ENCODE data around the gene WNT5B.

DNA sequence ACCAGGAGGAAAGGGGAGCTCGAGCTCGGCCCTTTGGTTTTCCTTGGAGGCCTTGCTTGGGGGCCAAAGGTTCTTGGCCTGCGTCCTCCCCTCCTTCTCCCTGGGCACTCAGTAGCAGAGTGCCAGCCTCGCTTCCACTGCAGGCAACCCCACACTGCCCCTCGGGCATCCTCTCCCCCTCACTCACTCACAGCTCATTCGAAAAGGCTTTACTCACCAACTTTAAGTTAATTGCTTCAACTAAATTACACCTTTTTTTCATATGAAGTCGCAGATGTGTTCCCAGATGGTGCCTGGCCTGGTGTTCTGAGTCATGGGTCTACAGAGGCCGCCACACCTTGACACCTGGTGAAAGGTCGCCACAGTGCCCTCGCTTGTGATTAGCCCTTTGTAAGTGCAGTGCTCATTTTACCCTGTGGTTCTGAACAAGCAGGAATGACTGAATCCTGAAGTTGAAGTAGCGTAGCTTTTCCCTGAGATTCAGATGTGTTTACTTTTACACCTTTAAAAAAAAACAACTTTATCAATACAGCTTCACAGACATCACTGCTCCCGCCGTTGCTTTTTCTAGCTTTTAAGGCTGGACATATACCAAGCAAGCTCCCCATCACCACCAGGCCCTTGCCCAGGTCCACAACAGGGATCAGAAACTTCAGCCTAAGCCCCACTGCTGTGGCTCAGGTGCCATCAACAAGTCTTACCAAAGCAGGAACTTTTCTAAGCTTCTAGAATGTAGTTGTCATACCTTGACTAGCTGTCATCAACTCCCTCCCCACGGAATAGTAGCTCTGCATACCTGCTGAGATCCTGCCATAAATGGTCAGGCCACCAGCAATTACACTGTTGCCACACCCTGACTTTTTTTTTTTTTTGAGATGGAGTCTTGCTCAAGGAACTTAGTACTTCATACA is 41.6 kb downstream of the WNT5B start:
- TF ChIP-seq POLR2A (IDR thresholded peaks at IDR 0.05; ENCODE audit: low read depth, low read length) (no peak), FOS (IDR thresholded peaks at IDR 0.05; ENCODE audit: low read depth, low read length) (no peak), BHLHE40 (IDR thresholded peaks at IDR 0.05; ENCODE audit: low read depth, low read length) (no peak), CEBPB (IDR thresholded peaks at IDR 0.05; ENCODE audit: low read depth, low read length) (no peak), RAD21 (IDR thresholded peaks at IDR 0.05; ENCODE audit: low read length) (no peak), MXI1 (IDR thresholded peaks at IDR 0.05; ENCODE audit: borderline replicate concordance, low read depth, low read length) (no peak), MAZ (IDR thresholded peaks at IDR 0.05; ENCODE audit: borderline replicate concordance, low read depth, low read length) (no peak), SMC3 (IDR thresholded peaks at IDR 0.05; ENCODE audit: low read depth, low read length) (no peak), RCOR1 (IDR thresholded peaks at IDR 0.05; ENCODE audit: insufficient replicate concordance, low read length) (no peak), RFX5 (IDR thresholded peaks at IDR 0.05; ENCODE audit: low read depth, low read length) (no peak), MAFK (IDR thresholded peaks at IDR 0.05; ENCODE audit: low read depth, low read length) (no peak)
- TF ChIP-seq, protein P1, sequence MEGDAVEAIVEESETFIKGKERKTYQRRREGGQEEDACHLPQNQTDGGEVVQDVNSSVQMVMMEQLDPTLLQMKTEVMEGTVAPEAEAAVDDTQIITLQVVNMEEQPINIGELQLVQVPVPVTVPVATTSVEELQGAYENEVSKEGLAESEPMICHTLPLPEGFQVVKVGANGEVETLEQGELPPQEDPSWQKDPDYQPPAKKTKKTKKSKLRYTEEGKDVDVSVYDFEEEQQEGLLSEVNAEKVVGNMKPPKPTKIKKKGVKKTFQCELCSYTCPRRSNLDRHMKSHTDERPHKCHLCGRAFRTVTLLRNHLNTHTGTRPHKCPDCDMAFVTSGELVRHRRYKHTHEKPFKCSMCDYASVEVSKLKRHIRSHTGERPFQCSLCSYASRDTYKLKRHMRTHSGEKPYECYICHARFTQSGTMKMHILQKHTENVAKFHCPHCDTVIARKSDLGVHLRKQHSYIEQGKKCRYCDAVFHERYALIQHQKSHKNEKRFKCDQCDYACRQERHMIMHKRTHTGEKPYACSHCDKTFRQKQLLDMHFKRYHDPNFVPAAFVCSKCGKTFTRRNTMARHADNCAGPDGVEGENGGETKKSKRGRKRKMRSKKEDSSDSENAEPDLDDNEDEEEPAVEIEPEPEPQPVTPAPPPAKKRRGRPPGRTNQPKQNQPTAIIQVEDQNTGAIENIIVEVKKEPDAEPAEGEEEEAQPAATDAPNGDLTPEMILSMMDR (conservative IDR thresholded peaks at IDR 0.05; ENCODE audit: low read depth, low read length): no peak
- TF ChIP-seq, protein P2, sequence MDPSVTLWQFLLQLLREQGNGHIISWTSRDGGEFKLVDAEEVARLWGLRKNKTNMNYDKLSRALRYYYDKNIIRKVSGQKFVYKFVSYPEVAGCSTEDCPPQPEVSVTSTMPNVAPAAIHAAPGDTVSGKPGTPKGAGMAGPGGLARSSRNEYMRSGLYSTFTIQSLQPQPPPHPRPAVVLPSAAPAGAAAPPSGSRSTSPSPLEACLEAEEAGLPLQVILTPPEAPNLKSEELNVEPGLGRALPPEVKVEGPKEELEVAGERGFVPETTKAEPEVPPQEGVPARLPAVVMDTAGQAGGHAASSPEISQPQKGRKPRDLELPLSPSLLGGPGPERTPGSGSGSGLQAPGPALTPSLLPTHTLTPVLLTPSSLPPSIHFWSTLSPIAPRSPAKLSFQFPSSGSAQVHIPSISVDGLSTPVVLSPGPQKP (IDR thresholded peaks at IDR 0.05; ENCODE audit: borderline replicate concordance, low read depth, low read length): no peak
- TF ChIP-seq, protein P3, sequence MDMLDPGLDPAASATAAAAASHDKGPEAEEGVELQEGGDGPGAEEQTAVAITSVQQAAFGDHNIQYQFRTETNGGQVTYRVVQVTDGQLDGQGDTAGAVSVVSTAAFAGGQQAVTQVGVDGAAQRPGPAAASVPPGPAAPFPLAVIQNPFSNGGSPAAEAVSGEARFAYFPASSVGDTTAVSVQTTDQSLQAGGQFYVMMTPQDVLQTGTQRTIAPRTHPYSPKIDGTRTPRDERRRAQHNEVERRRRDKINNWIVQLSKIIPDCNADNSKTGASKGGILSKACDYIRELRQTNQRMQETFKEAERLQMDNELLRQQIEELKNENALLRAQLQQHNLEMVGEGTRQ (IDR thresholded peaks at IDR 0.05; ENCODE audit: low read depth, low read length): no peak
